ENCODE results near the gene INHBA.

INHBA gene

GRCh38 chr7:41710838-41711237 lies 7.9 kb upstream of the INHBA start:
- no peak for DNase-seq

- DNase-seq: no peak
Measured at GRCh38 chr7:41709621-41710020, 6.7 kb upstream of the INHBA start.

GRCh38 chr7:41708581-41709358 lies 5.9 kb upstream of the INHBA start:
- no peak for DNase-seq

- no peak for DNase-seq
Measured at GRCh38 chr7:41706228-41706930, 3.5 kb upstream of the INHBA start.

DNA sequence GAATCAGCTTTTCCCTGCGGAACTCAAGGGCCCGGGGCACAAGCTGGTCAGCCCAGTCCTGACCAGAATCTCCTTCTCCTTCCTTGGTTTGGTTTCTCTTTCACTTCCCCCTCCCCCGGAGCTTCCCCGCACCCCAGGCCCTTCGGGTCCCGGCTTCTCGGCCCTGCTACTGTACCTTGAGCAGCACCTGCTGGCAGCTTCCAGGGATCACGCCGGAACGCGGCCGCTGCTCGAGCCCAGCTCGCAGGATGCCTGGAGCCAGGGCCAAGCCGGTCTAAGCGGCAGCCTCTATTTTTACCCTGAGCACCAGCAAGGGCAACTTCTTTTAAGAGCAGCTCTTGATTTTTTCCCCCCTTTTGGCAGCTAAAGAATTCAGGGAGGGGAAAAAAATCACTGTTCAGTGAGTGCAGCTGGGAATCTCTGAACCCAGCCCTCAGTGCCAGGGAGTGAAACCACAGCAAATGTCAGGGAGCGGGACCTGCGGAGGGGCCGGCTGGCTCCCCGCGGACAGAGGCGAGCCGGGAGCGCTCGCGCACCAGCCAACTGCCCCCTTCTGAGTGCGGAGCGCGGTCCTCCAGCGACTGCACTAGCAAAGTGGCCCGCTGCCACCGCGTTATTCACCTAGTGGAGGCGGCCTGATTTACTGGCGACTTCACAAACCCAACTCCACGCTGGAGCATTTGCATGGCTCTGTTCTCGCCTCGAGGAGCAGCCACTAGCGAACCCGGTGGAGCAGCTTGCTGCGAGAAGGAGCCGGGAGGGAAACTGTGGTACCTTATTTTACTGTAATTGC lies 2.4 kb upstream of the INHBA start:
- peak; percentile 74 for DNase-seq

DNA sequence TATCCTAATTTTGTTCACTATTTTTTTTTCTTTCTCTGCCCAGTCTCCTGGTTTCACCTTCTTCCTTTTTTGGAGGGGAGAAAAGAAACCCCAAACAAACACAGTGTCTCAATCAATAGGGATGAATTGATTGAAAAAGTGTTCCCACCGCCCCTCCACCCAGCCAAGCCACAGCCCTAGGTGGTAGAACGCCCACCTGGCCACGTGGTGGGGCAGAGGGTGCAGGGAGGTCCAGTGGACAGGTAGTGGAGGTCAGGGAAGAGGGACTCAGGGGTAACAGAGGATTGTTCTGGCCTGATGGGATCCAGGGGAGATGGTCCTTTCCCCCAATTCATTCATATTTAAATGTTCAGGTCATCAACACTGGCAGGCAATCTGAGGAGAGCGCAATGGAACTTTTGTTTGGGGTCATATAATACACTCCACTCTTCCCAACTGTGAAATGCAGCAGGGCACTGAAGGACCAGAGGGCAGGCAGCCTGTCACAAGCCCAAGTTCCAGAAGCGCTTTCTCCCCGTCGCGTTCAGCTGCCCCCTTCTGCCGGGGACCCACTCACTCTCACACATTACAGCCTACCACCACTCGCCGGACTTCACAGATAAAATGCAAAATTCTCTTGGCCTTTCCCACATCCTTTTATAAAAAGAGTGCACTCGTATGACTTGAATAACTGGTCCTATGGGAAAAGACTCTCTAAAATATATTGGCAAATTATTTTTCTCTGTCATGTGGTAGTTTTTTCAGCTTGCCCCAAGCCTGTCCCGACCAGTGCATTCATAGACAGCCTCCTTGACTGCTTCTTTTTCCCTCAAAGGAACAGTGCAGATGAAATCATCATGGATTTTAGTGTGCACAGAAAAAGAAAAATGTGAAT lies 1.6 kb downstream of the INHBA start:
- DNase-seq: no peak

GRCh38 chr7:41700044-41700471 lies 2.8 kb downstream of the INHBA start:
- no peak for DNase-seq

- no peak for DNase-seq
Measured at GRCh38 chr7:41699516-41699915, 3.4 kb downstream of the INHBA start.

DNA sequence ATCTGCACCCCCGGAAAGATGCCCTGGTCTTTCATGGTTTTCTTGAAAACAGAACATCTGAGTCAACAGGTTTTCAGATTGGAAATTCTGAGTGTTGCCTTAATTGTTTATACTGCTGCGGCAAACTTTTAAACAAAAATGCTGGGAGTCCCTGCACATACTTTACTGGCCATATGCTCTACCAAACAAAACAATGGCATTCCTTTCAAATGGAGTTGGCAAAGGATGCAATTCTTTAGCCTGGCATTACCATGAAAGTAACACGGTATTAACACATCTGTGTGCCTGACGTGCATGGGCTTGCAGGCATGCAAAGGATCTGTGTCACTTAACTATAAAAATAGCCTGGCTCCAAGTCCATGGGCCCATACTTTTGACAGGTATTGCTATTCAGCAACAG lies 4.2 kb downstream of the INHBA start:
- no peak for DNase-seq

- DNase-seq: no peak
Measured at GRCh38 chr7:41698114-41698513, 4.8 kb downstream of the INHBA start.

DNA sequence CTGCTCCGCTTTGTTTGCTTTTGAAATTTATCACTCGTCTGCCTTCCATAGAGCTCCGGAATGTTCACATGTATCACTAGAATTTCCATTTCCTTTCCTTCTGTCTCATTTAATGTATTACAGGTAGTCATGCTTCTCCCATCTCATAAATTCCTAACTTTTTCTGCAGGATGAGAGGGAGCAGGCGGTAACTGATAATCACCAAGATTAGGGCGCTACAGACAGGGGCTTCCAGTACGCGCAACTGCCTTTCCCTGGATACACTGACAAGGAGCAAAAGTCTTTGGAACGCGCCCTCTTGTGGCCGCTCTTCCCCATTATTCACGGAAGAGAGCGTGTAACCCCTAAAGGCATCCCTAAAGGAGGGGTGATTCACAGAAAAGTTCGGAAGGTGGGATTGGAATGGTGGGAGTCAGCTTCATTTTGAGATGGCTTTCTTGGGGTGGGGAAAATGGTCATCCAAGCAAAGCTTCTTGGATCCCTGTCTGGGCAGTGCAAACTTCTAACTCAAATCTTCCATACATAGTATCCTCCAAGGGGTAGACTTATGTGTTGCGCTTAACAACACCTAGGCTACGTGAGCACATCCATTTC lies 6.5 kb downstream of the INHBA start:
- no peak for DNase-seq

- DNase-seq: no peak
Measured at GRCh38 chr7:41695661-41696322, 7.1 kb downstream of the INHBA start.

DNA sequence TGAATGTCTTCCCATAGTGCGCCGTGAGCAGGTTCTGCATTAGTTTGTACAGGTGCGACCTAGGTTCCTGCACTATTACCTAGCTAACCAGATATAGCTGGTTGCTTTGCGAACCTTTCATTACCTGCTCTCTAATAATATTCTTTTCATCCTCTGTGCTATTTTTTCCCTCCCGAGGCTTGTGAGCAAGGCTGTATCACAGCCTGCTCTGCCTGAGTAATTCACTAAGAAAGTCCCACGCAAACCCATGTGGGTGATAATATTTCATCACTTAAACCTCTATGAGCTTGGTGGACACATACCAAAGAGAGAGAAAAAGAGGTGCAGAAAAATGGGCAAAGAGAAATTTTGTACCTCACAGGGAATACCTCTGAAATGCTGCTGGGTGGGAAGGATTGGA lies 8.4 kb downstream of the INHBA start:
- DNase-seq: no peak

- DNase-seq: no peak
Measured at GRCh38 chr7:41693150-41693997, 9.5 kb downstream of the INHBA start.

GRCh38 chr7:41692251-41692650 lies 10.6 kb downstream of the INHBA start:
- no peak for DNase-seq

DNA sequence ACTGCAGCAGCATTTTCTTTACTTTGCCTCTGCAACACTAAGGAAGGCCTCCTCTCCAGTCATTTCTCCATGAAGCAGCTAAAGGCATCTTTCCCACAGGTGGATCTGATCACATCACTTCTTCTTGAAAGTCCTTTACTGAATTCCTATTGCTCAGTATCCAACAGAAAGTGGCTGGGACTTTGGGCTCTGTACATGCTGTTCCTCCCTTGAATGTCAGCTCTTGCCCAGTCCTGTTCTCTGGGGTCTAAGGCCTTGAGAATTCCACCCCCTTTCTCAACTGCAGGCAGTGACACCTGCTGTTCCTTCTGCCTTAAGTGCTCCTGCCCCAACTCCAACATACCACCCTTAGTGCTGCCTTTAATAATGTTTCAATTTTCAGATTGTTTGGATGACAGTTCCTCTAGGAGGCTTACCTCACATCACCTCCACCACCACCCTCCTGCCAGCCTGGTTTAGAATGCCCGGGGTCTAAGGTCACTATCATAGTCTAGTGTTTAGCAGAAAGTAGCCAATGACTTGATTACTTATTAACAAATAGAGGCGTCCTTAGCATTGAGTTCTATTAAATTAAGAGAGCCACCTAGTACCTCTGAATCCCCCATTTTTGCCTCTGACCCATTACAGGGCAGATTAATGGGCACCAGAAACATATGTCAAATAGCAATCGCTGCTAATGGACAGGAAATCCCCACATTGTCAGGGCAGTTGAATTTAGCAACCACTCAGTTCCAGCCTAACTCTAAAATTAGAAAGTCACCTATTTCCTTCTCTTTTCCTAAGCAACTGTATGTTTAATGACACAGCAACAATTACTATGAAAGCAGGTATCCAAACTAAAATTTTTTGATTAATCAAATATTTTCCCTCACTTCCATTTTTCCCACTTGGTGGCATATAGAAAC lies 11.4 kb downstream of the INHBA start:
- DNase-seq: no peak

- DNase-seq: no peak
Measured at GRCh38 chr7:41689815-41690214, 13.1 kb downstream of the INHBA start.

- no peak for DNase-seq
Measured at GRCh38 chr7:41688906-41689305, 14.0 kb downstream of the INHBA start.

DNA sequence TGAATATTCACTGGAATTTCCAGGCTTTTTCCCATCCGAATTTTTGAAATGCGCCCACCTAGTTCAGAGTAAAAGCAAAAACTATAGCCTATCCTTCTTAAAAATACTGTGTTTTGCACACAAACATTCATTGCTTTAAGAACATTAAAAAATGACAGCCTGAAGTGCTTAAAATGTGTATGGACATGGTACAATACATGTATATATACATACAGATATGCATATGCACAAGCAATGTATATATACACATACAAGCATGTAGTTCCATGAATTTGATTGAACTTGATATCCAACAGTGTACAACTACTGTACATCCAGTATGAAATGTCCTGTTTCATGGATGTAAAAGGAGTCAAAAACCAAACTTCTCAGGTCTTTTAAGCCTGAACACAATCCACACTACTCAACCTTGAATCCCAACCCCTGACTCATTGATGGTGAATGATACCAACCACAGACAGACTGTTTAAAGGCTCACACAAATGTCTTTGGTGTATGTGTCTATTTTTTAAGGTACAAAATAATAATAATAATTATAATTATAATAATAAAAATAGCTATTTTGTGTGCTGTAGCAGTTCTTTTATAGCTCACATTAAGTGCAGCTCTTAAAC lies 14.8 kb downstream of the INHBA start:
- DNase-seq: no peak
